Measurements from ENCODE around the gene LINC01488.

The LINC01488 gene

DNA sequence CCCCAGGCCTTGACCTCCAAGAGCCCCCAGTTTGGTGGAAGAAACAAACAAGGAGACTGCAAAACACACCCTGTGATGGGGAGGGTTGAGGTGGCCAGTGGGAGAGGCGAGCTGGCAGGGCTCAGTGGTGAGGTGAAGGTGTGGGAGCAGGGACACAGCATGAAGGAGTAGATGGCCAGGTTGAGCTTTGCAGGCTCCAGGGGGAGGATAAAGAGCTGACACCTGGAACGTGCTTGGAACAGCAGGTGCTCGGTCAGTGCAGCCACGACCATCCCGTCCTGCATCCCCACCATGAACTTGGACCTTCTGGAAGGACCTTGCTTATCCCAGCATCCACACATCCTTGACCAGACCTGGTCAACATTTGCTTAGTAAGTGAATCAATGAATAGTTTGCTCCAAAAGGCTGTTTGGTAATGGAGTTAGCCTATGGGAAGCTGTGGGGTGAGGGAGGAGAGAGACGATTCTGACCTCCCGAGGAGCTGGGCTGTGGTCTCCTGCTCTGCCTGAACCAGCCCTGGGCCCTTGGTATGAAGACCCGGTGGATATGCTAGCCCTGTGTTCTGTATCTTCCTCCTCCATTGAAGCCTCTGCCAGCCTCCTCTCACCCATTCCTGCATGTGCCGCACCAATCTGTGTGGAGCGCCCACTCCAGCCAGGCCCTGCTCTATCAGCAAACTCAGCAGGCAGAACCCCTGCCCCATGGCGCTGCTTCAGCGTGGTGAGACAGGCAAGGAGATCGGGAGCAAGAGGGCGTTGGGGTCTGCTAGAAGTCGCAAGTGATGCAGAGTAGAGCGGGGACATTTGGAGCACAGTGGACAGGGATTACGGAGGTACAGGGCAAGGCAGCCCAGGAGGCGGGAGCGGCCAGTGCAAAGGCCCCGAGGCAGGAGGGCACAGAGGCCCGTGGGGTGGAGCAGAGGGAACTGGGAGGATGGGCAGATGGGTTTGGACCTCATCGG, 9.9 kb downstream of the LINC01488 start:
- in situ Hi-C loops (cut with HindIII; ENCODE audit: low sequenced_read_pairs) = no loop called here

DNA sequence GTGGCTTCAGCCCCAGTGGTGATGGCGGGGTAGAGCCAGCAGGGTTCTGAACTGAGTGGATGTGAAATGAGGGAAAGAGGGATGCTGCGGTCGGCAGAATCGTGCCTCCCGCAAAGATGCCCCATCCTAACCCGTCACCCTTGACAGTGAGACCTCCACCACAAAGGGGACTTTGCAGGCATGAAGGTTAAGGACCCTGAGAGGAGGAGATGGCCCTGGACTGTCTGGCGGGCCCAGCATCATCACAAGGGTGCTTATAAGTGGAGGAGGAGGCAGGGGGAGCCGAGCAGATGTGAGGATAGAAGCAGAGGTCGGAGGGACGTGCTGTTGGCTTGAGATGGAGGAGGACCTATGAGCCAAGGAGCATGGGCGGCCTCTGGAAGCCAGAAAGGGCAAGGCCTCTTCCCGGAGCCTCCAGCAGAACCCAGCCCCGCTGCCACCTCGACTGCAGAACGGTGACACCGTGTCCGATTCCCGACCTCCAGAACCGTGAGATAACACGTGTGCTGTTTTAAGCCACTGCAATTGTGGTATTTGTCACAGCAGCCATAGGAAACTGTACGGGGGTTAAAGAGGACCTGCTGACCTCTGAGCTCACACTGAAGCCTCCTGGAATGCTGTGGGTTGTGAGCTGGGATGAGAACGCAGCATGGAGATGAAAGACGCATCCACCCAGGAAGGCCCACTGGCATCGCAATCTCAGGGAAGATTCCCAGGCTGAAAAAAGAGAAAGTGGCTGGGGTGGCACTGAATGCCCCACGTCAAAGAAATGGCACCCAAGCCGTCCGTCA, 10.9 kb downstream of the LINC01488 start:
- in situ Hi-C loops (cut with HindIII; ENCODE audit: low sequenced_read_pairs) = no loop called here

DNA sequence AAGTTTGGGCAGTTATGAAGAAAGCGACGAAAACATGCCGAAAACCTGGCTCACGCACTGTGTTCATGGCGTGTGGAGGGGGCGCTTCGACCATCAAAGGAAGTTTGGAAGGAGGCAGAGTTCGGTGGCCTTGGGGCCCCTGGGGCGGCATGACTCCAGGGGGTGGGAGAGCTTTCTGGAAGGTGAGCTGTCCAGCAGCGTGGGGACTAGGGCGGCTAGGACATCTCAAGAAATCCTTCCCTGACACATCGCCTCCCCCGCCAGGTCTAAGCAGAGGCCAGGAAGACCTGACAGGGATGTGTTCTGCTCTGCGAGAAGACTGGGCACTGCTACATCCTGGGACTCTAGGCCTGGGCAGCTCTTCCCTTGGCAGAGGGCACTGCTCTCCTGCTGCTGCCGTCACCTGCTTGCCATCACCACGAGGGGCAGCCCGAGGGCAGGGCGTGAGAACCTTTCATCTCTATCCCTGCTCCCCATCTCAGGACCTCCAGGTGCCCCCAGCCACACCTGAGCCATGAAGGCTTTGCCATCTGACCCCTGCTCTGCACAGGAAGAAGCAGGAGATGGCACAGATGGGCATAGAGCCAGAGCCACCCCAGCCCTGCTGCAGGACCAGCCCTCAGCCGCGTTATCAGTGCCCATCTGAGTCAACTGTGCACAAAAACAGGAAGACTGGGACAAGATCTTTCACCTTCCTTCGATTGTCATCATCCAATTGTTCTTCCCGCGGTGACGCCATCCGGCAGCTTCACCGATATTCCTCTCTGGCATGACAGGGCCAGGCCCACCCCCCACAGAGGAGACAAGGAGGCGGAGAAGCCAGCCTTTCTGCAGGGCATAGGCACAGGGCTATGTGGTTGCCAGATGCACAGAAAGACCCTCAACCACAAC, 12.7 kb downstream of the LINC01488 start:
- in situ Hi-C loops (cut with HindIII; ENCODE audit: low sequenced_read_pairs) = no loop called here

DNA sequence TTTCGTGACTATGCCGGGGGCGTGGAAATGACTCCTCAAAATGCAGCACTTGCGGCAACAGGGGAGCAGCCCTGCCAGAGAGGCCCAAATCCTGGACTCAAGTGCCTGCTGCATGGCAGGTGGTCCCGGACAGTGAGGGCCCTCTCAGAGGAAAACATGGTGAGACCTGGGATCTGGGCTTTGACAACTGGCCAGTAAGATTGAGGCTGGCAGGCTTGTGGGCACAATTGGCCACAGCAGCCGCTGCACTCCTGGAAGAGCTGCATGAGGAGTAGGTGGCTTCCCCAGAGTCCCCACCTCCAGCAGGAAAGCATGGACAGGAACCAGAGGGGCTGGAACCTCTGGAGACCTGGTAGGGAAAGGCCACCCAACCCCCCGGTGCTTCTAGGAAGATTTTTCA, 13.4 kb downstream of the LINC01488 start:
- in situ Hi-C loops (cut with HindIII; ENCODE audit: low sequenced_read_pairs) = no loop called here

DNA sequence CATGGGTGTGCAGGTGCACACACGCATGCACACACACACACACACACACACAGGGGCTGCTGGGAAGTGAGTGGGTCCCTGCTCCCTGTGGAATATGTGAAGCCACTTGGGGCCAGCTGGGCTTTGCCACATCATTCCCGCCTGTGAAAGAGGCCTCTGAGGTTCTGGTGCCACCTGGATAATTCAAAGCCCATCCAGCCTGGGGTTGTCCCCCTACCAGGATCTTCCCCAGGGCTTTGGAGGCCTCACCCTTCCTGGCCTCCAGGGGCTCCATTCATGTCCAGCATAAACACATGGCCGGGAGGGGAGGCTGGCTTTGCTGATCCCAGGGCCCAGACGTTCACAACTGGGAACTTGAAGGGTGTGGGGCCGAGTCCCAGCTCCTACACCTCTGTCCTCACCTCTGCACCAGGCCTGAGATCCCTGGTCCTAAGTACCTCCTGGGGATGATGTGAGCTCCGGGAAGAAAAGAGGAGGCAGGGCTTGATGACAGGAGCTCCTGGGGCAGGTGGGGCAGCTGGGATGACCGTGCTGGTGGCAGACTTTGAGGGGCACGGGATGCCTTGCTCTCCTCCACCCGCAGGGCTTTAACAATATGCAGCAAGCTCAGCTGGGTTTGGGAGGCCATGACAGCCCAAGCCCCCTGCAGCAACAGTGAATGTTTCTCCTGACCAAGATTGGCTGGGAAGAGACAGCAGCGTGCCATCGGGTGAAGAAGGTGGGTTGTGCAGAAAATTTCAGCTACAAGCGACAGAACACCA, 14.2 kb downstream of the LINC01488 start:
- in situ Hi-C loops (cut with HindIII; ENCODE audit: low sequenced_read_pairs) = no loop called here

DNA sequence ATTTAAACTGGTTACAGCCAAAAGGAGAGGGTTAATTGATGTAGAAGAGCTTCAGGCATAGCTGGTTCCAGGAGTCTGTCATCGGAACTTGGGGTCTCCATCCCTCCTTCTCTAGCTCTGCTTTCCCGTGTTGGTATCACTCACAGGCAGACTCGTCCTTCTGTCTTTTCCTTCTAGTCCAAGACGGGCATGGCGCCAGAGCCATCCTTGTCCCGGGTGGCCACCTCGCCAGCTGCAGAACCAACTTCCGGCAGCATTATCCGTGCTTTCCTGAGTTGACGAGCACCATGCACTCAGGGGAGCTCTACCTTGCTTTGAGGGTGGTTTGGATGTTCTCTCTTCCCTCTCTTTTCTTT, 14.7 kb downstream of the LINC01488 start:
- in situ Hi-C loops (cut with HindIII; ENCODE audit: low sequenced_read_pairs) = no loop called here

DNA sequence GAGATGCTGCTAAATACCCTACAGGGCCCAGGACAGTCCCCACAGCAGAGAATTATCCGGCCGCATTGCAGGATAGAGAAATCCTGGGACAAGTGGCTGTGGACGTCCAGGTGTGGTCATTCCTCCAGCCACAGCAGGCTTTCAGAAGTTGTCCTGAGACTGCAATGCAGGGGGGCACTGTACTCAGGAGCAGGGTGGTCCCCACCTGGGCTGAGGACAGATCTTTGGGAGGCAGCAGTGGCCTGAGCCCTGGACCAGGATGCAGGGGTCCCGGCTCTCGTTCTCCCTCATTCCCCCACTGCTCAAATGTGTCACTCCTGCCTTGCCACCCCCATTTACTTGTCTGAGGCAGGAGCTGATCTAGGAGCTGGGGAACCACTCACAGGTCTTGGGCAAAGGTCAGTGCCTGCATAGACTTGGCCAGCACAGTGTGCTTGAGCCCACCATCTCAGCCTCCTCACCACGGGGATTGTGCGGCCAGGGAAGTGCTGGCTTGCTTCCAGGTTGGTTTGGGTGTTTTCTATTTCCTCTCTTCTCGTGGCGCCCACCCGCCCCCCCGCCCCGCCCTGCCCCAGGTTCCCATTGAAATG, 15.3 kb downstream of the LINC01488 start:
- in situ Hi-C loops (cut with HindIII; ENCODE audit: low sequenced_read_pairs) = no loop called here

DNA sequence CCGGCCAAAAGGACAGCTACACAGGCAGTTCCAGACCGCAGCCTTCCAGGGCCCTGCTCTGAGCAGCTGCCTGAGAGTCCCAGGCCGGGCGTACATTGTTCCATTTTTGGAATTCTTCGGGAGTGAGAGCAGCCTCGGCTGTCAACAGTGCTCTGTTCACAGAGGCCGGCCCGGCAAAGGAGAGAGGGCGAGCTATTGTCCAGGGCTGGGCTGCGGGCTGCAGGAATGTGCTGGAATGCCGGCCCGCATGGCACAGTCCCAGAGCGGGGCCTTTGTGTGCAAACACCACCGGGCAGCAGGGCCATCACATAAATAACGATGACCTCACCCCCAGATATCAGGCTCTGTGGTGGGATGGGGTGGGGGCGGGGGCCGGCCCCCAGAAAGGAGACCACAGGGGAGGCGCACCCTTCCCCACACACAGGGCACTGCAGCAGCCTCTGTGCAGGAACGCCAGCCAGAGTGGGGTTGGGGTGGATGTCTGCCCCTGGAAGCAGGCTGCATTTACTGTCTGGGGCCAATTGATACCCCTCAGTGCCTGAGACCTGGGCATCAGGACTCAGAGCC, 15.8 kb downstream of the LINC01488 start:
- in situ Hi-C loops (cut with HindIII; ENCODE audit: low sequenced_read_pairs) = no loop called here

DNA sequence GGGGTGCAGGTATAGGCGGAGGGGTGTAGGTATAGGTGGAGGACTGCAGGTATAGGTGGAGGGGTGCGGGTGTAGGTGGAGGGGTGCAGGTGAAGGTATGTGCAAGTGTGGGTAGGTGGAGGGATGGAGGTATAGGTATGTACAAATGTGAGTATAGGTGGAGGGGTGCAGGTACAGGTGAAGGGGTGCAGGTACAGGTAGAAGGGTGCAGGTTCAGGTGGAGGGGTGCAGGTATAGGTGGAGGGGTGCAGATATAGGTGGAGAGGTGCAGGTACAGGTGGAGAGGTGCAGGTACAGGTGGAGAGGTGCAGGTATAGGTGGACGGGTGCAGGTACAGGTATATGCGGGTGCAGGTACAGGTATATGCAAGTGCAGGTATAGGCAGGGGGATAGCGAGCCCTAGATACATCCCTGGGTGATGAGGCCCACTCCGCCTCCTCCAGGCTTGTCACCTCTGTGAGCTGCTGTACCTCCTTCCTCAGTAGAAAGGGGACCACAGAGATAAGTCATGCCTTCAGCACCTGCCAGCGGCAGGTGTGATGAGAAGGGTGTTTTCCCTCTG, 17.2 kb downstream of the LINC01488 start:
- in situ Hi-C loops (cut with HindIII; ENCODE audit: low sequenced_read_pairs) = no loop called here

DNA sequence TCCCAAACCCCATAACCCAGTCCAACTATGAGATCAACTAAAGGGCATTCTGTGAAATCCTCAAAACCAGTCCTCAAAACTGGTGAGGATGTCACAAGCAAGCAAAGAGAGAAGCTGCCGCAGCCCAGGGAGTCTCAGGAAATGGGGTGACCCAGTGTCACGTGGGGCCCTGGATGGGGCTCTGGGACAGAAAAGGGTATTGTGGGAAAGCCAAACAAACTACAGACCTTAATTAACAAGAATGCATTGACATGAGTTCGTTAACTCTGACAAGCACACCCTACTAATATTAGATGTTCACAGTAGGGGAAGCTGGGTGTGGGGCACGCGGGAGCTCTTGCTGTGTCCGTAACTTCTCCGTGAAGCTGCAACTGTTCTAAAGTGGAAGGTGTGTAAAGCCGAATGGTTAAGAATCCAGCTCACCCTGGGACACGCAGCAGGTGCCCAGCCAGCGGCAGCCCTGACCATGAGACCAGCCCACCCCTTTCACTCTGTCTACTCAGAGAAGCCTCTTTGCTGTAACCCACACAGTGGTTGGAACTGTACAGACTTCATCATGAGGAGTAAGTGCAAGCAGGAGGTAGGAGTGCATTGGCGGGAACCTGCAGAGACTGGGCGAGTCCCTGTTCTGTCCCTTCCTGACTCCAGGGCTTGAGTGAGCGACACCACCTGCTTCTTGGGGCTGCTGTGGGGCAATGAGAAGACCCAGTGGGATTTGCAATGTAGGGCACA, 17.9 kb downstream of the LINC01488 start:
- in situ Hi-C loops (cut with HindIII; ENCODE audit: low sequenced_read_pairs) = no loop called here

DNA sequence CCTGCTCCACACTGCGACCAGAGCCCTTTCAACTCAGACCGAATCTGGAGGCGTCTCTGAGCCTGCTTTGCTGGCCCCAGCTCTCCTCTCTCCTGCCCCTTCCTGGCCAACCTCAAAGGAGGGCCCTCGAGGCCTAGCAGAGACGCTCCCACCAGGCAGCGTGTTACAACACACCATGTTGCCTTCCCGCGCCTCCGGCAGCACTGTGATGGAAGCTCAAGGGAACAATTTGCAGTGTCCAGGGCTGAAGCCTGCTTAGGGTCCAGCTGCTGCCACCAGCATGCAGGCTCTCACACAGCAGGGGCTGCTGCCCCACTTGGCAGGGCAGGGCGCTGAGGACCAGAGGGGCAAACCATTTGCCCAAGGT, 18.4 kb downstream of the LINC01488 start:
- in situ Hi-C loops (cut with HindIII; ENCODE audit: low sequenced_read_pairs) = no loop called here

DNA sequence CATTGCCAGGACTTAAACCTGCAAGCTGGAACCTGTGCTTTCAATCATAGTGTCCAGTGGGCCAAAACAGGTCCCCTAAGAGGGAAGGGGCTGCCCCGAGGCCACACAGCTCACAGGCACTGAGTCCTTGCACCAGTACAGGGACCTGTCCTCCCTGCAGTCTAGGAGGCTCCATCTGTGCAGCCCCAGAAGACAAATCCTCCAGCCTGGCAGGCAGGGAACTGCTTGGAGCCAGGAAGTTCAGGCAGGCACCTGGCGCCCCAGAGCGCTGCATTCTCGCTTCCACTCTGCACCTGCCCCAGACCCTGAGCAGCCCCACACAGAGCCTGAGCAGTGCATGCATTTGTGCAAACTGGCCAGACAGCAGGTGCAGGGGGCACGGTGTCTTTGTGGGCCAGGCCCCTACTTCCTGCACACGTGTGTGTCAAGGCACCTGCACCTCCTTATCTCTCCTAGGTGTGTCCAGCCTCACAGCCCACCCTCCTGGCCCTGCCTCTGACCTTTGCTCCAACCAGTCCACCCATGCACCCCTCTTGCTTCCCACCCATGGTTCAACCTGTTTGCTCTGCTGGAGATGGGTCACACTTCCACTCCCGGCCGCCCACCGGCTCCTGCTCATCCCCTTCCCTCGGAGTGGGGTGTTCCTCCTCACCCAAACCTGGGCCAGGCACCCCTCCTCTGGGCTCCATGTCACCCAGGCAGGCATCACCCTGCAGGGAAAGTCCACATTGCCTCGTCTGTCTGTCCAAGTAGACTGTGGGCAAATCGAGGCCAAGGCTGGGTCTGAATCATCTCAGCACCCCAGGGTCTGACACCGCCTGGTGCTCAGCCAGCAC, 19.0 kb downstream of the LINC01488 start:
- in situ Hi-C loops (cut with HindIII; ENCODE audit: low sequenced_read_pairs) = no loop called here

DNA sequence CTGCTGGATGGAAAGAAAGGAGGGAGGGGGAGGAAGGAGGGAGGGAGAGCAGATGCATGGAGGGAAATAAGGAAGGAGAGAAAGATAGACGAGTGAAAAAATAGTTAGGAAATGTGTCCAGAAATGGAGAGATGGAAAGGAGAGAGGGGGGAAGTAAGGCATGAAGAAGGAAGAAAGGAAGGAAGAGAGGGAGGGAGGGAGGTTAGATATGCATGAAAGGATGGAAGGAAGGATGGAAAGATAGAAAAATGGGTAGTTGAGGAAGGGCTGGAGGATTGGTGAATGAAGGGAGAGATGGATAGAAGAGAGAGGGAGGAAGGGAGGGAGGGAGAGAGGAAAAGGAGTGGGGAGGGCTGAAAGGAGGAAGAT, 19.6 kb downstream of the LINC01488 start:
- in situ Hi-C loops (cut with HindIII; ENCODE audit: low sequenced_read_pairs) = no loop called here

DNA sequence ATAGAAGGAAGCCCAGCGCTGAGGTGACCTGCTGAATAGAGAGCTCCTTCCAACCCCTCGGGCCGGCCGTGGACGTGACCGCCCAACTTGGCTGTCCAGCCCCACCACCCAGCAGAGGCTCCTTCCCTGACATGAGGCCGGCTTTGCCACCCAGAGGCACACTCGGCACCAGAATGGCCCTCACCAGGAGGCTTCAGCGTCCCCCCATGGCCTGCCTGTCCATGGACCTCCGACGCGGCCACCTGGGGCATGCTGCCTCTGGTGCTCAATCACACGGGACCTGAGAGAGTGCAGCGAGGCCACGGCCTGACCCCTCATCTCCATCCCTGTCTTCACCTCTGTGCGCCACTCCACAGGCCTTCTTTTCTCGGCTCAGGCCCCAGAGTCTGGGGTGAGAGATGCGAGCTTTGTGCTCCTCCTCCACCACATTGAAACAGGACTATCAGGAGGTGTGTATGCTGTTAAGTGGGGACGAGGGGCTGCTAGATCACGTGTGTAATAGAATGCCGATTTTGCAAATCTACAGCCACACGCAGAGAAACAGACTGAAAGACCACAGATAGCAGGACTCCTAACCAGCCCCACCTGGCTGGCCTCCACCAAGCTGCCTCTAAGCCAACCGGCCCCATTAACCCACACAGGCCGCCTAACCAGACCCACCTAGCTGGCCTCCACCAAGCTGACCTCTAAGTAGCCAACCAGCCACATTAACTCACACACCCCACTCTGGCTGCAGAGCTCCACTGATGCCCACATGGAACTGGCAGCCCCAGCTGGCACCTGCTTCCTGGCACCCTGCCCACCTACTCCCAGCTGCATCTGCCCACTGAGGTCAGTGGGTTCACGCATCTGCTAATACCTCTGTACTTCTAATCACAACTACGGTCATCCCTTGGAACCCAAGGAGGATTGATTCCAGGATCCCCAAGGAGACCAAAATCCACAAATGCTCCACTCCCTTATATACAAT, 20.7 kb downstream of the LINC01488 start:
- in situ Hi-C loops (cut with HindIII; ENCODE audit: low sequenced_read_pairs) = no loop called here

DNA sequence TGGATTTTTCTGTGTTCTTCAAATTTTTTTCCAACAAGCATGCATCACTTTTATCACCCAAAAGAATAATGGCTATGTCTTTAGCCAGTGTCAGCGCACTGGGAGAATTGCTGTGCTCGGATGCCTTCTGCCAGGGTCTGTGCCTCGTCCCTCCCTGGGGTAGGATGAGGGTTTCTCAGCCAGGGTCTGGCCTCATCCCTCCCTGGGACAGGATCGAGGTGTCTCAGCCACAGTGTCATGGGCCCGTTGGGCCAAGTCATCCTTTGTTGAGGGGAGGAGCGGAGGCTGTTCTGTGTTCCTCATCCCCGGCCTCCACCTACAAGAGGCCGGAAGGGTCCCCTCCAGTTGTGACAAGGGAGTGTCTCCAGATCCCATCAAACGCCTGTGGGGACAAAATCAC, 22.7 kb downstream of the LINC01488 start:
- in situ Hi-C loops (cut with HindIII; ENCODE audit: low sequenced_read_pairs) = no loop called here

DNA sequence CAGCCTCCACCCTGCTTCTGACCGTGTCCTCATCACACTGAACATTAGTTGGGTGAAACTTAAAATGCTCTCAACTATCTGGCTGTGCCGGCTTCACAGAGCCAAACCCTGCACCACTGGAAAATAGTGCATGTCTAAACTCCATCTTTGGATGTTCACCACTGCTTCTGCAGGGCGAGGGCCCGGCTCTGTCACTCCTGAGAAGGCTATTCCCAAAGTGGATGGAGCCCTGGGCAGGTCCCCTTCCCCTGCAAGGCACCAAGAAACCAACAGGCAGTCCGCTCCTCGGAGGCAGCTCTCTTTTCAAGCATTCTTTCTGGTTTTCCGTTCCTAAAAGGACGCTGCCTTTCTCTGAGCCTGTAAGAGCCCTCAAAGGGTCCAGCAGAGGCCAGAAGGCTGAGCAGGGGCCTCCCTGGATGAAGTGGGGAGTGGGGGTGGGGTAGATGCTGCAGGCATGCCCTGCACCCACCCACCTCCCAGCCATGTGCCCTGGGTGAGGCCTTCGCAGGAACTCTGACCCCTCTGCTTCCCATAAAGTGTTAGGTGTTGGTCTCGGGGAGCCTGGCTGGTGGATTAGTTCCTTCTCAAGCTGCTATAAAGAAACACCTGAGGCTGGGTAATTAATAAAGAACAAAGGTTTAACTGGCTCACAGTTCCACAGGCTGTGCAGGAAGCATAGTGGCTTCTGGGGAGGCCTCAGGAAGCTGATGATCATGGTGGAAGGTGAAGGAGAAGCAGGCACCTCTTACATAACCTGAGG, 23.3 kb downstream of the LINC01488 start:
- in situ Hi-C loops (cut with HindIII; ENCODE audit: low sequenced_read_pairs) = no loop called here
